Measurements from ENCODE around the gene RHOG.

Gene RHOG

GRCh38 chr11:3840870-3841425 is at the start of gene RHOG:
TSS of gene RHOG (minus strand) at chr11:3840959. CDS start at chr11:3828138, 12,821 bp downstream.
- DNase-seq (ENCODE audit: low read depth, low spot score) = no peak
- peak within 1 kb of the TSS; percentile 83 for H3K27ac ChIP-seq

- no peak for DNase-seq (ENCODE audit: low read depth, low spot score)
- no peak overlapping the region for H3K27ac ChIP-seq
These were observed 49.3 kb upstream of the RHOG start for GRCh38 chr11:3890014-3890413.

- no peak for DNase-seq (ENCODE audit: low read depth, low spot score)
- no peak overlapping the region for H3K27ac ChIP-seq
These were observed 48.1 kb upstream of the RHOG start for GRCh38 chr11:3888876-3889275.

- no peak for DNase-seq (ENCODE audit: low read depth, low spot score)
- no peak overlapping the region for H3K27ac ChIP-seq
These were observed 46.2 kb upstream of the RHOG start for GRCh38 chr11:3886985-3887384.

- no peak for DNase-seq (ENCODE audit: low read depth, low spot score)
- no peak overlapping the region for H3K27ac ChIP-seq
These were observed 45.1 kb upstream of the RHOG start for GRCh38 chr11:3885855-3886254.

- H3K27ac ChIP-seq = no peak overlapping the region
- DNase-seq (ENCODE audit: low read depth, low spot score) = no peak
These were observed 41.9 kb upstream of the RHOG start for GRCh38 chr11:3882655-3883054.

GRCh38 chr11:3880724-3881123 is 40.0 kb upstream of the RHOG start:
- peak overlapping the region; percentile 48 for H3K27ac ChIP-seq
- no peak for DNase-seq (ENCODE audit: low read depth, low spot score)

- no peak for DNase-seq (ENCODE audit: low read depth, low spot score)
- H3K27ac ChIP-seq = peak overlapping the region; percentile 48
These were observed 39.3 kb upstream of the RHOG start for GRCh38 chr11:3879967-3880542.

- no peak for DNase-seq (ENCODE audit: low read depth, low spot score)
- H3K27ac ChIP-seq = peak overlapping the region; percentile 48
These were observed 38.6 kb upstream of the RHOG start for GRCh38 chr11:3879216-3879966.

GRCh38 chr11:3878258-3878584 is 37.5 kb upstream of the RHOG start:
- H3K27ac ChIP-seq = peak overlapping the region; percentile 65

GRCh38 chr11:3877364-3878257 is 36.9 kb upstream of the RHOG start:
- H3K27ac ChIP-seq = peak overlapping the region; percentile 65
- DNase-seq (ENCODE audit: low read depth, low spot score) = no peak

More at GRCh38 chr11:3878258-3878584, 37.5 kb upstream of the RHOG start:
- DNase-seq (ENCODE audit: low read depth, low spot score) = no peak

GRCh38 chr11:3876613-3877012 is 35.9 kb upstream of the RHOG start:
- H3K27ac ChIP-seq = no peak overlapping the region
- DNase-seq (ENCODE audit: low read depth, low spot score) = no peak

- no peak overlapping the region for H3K27ac ChIP-seq
- DNase-seq (ENCODE audit: low read depth, low spot score) = no peak
These were observed 33.1 kb upstream of the RHOG start for GRCh38 chr11:3873712-3874349.

- no peak for DNase-seq (ENCODE audit: low read depth, low spot score)
- peak overlapping the region; percentile 81 for H3K27ac ChIP-seq
These were observed 26.7 kb upstream of the RHOG start for GRCh38 chr11:3867209-3868091.

GRCh38 chr11:3866836-3867208 is 26.1 kb upstream of the RHOG start:
- no peak for DNase-seq (ENCODE audit: low read depth, low spot score)
- H3K27ac ChIP-seq = peak overlapping the region; percentile 81

- peak overlapping the region; percentile 81 for H3K27ac ChIP-seq
- no peak for DNase-seq (ENCODE audit: low read depth, low spot score)
These were observed 25.4 kb upstream of the RHOG start for GRCh38 chr11:3866206-3866605.

- H3K27ac ChIP-seq = peak overlapping the region; percentile 81
- DNase-seq (ENCODE audit: low read depth, low spot score) = no peak
These were observed 24.8 kb upstream of the RHOG start for GRCh38 chr11:3865388-3866193.

GRCh38 chr11:3861683-3862082 is 20.9 kb upstream of the RHOG start:
- H3K27ac ChIP-seq = no peak overlapping the region

More at GRCh38 chr11:3861683-3862082, 20.9 kb upstream of the RHOG start:
- DNase-seq (ENCODE audit: low read depth, low spot score) = no peak
